Right lobe of liver (tissue), 4 donors: ENCODE data around the gene OR4K14.

Experiments
- CTCF ChIP-seq, 4 donors: fragments of 200-600 bp in 3 of 4; fragments of 450-650 bp in 1 of 4; IDR thresholded peaks; one replicate each; pipeline versions ENCODE4 v1.5.1 to v1.8.0; 2016 to 2022; ENCODE audit warnings: antibody characterized with exemption in 4 of 4, mild to moderate bottlenecking in 2 of 4
- POLR2A ChIP-seq: fragments of 450-650 bp; IDR thresholded peaks from one replicate; pipeline ENCODE4 v1.6.1; 2017; ENCODE audit warnings: antibody characterized with exemption, mild to moderate bottlenecking
- donor health status: DM: no; HTN: no; CAD: no.
- donor health status: DM: no; HTN: no; CAD: no.
- donor health status: DM: no; HTN: yes; CAD: no.

GRCh38 chr14:20008156-20008555 lies 11.0 kb downstream of the OR4K14 start:
- TF ChIP-seq CTCF (IDR thresholded peaks at IDR 0.05) (no peak), POLR2A (no peak)
